SK-N-SH (cell line): ENCODE measurements around the gene ABCA9. TPM values are rescaled to one million over a fixed set of nuclear protein-coding genes. Genes with fewer than 3 reads are reported as not detected.

ENCODE experiments used
- CTCF ChIA-PET: fragments of 300-600, 350-600 bp; formaldehyde crosslinking; extraction: SDS; loops from one replicate; lab custom pipeline; 2021; lab: Yijun Ruan, JAX
- POLR2A ChIA-PET: fragments of 350-600 bp; sonication (Branson Sonifier 250); formaldehyde crosslinking; extraction: SDS; loops from one replicate; lab custom pipeline; 2020; ENCODE audit warnings: antibody characterized with exemption, inconsistent platforms; lab: Yijun Ruan, JAX
- DNase-seq: peaks from one replicate; pipeline ENCODE4 v3.0.0; 2012
- H2AFZ ChIP-seq: fragments of 200-600 bp; sonication (generic); 2 replicates; pipeline ENCODE4 v1.8.1; 2016; ENCODE audit warnings: antibody characterized with exemption, mild to moderate bottlenecking, low read depth
- H3F3A ChIP-seq: fragments of 200-600 bp; sonication (generic); replicated peaks from 2 replicates; pipeline ENCODE3; 2016; ENCODE audit warnings: antibody characterized with exemption, mild to moderate bottlenecking; ENCODE audit not compliant: insufficient read depth
- H3K27ac ChIP-seq, 2 experiments: fragments of 200-500 bp in 1 of 2; fragments of 200-600 bp in 1 of 2; sonication (Bioruptor generic) in 1 of 2; sonication (generic), shearing (Covaris generic) in 1 of 2; 2 replicates each; pipeline versions ENCODE4 v1.5.1 to v1.6.1; 2014 to 2016; ENCODE audit warnings: low read depth in 2 of 2, inconsistent platforms in 1 of 2, low read length in 1 of 2, mild to moderate bottlenecking in 1 of 2, mixed read lengths in 1 of 2
- H3K27me3 ChIP-seq: fragments of 200-600 bp; sonication (generic), shearing (Covaris generic); 2 replicates; pipeline ENCODE4 v1.6.1; 2016; ENCODE audit warnings: mixed run types; ENCODE audit not compliant: insufficient read depth
- H3K36me3 ChIP-seq, 2 experiments: fragments of 200-500 bp in 1 of 2; fragments of 200-600 bp in 1 of 2; sonication (Bioruptor generic) in 1 of 2; sonication (generic) in 1 of 2; replicated peaks in 1 of 2; 2 replicates each; pipeline versions ENCODE3 to v1.5.1; 2014 to 2016; ENCODE audit warnings: low read length in 1 of 2, mild to moderate bottlenecking in 1 of 2; ENCODE audit not compliant: insufficient read depth in 2 of 2, control insufficient read depth in 1 of 2
- H3K4me1 ChIP-seq, 2 experiments: fragments of 200-500 bp in 1 of 2; fragments of 200-600 bp in 1 of 2; sonication (Bioruptor generic) in 1 of 2; sonication (generic), shearing (Covaris generic) in 1 of 2; 2 replicates each; pipeline versions ENCODE4 v1.5.1 to v1.6.1; 2014 to 2016; ENCODE audit warnings: low read depth in 1 of 2, low read length in 1 of 2, mixed run types in 1 of 2; ENCODE audit not compliant: insufficient read depth in 2 of 2, control insufficient read depth in 1 of 2
- H3K4me2 ChIP-seq: fragments of 200-600 bp; sonication (generic), shearing (Covaris generic); 2 replicates; pipeline ENCODE4 v1.6.1; 2017; ENCODE audit warnings: mixed run types
- H3K4me3 ChIP-seq, 2 experiments: fragments of 200-500 bp in 1 of 2; fragments of 200-600 bp in 1 of 2; sonication (Bioruptor generic) in 1 of 2; sonication (generic), shearing (Covaris generic) in 1 of 2; 2 replicates each; pipeline versions ENCODE4 v1.5.1 to v1.8.1; 2014 to 2016; ENCODE audit warnings: low read depth in 2 of 2, inconsistent platforms in 1 of 2, low read length in 1 of 2, mild to moderate bottlenecking in 1 of 2, mixed read lengths in 1 of 2, moderate library complexity in 1 of 2
- H3K79me2 ChIP-seq: fragments of 200-600 bp; sonication (generic); 2 replicates; pipeline ENCODE4 v1.8.1; 2017; ENCODE audit warnings: mild to moderate bottlenecking; ENCODE audit not compliant: insufficient read depth
- H3K9ac ChIP-seq: fragments of 200-600 bp; sonication (generic); 2 replicates; pipeline ENCODE4 v1.6.1; 2017; ENCODE audit warnings: mixed run types
- H3K9me2 ChIP-seq: fragments of 200-600 bp; sonication (generic); 2 replicates; pipeline ENCODE4 v1.6.1; 2017; ENCODE audit warnings: mixed run types
- H3K9me3 ChIP-seq: fragments of 200-600 bp; sonication (generic); 2 replicates; pipeline ENCODE4 v1.6.1; 2017; ENCODE audit warnings: mixed run types, mild to moderate bottlenecking, moderate library complexity
- H4K20me1 ChIP-seq: fragments of 200-600 bp; sonication (generic); 2 replicates; pipeline ENCODE4 v1.6.1; 2017; ENCODE audit warnings: mild to moderate bottlenecking, mixed run types; ENCODE audit not compliant: insufficient read depth
- EP300 ChIP-seq, 2 experiments: IDR thresholded peaks; 2 replicates each; pipeline versions ENCODE4 v1.4.0 to v1.6.1; 2012; ENCODE audit warnings: borderline replicate concordance in 1 of 2, low read depth in 1 of 2, low read length in 1 of 2
- EZH2phosphoT487 ChIP-seq: fragments of 200-600 bp; sonication (generic); IDR thresholded peaks from 2 replicates; pipeline ENCODE4 v1.6.1; 2017; ENCODE audit warnings: low read depth, mixed run types, mild to moderate bottlenecking, antibody characterized with exemption, moderate library complexity, borderline replicate concordance
- FOSL2 ChIP-seq: IDR thresholded peaks from 2 replicates; pipeline ENCODE4 v1.4.0; 2012; ENCODE audit warnings: low read depth, mild to moderate bottlenecking, moderate library complexity, borderline replicate concordance
- FOXM1 ChIP-seq: IDR thresholded peaks from 2 replicates; pipeline ENCODE4 v1.4.0; 2012; ENCODE audit warnings: low read depth, mild to moderate bottlenecking
- MEF2A ChIP-seq: IDR thresholded peaks from 2 replicates; pipeline ENCODE4 v1.4.0; 2012; ENCODE audit warnings: low read depth, borderline replicate concordance
- MXI1 ChIP-seq: IDR thresholded peaks from 2 replicates; pipeline ENCODE4 v1.6.1; 2012; ENCODE audit warnings: mild to moderate bottlenecking, low read depth, low read length, improper control_type of control experiment
- RAD21 ChIP-seq: IDR thresholded peaks from 2 replicates; pipeline ENCODE4 v1.6.1; 2012; ENCODE audit warnings: mild to moderate bottlenecking, low read length
- RCOR1 ChIP-seq: fragments of 150-350 bp; IDR thresholded peaks from 2 replicates; pipeline ENCODE4 v1.6.1; 2017; ENCODE audit warnings: antibody characterized with exemption, low read length
- RFX5 ChIP-seq: IDR thresholded peaks from 2 replicates; pipeline ENCODE4 v1.6.1; 2012; ENCODE audit warnings: mild to moderate bottlenecking, improper control_type of control experiment, low read length
- TCF12 ChIP-seq: IDR thresholded peaks from 2 replicates; pipeline ENCODE4 v1.4.0; 2012
- TEAD4 ChIP-seq: IDR thresholded peaks from 2 replicates; pipeline ENCODE4 v1.4.0; 2012; ENCODE audit warnings: mild to moderate bottlenecking, borderline replicate concordance; ENCODE audit not compliant: insufficient read depth
- WGBS: methylation state at CpG from one replicate; pipeline ENCODE4 v1.1.6; 2017; ENCODE audit warnings: low lambda C conversion rate; 5-methylcytosine and 5-hydroxymethylcytosine counted together
- polyA plus RNA-seq, 3 experiments: library from polyadenylated mRNA; depleted of rRNA; stranded (reverse); fragments of >200 nt; gene quantifications; 2 replicates each; pipeline ENCODE4 v1.2.3, GENCODE V29; 2012
- TF ChIP-seq, protein P1 (sequence below): fragments of 150-350 bp; IDR thresholded peaks from 2 replicates; pipeline ENCODE4 v1.6.1; 2016; ENCODE audit warnings: mild to moderate bottlenecking, low read depth, low read length
- TF ChIP-seq, protein P2 (sequence below): IDR thresholded peaks from 2 replicates; pipeline ENCODE4 v1.4.0; 2012; ENCODE audit warnings: low read depth, borderline replicate concordance
- TF ChIP-seq, protein P3 (sequence below): IDR thresholded peaks from 2 replicates; pipeline ENCODE4 v1.4.0; 2012; ENCODE audit warnings: low read depth, borderline replicate concordance
- TF ChIP-seq, protein P4 (sequence below): IDR thresholded peaks from 2 replicates; pipeline ENCODE4; 2012
- TF ChIP-seq, protein P5 (sequence below): fragments of 200-600 bp; sonication (generic); IDR thresholded peaks from 2 replicates; pipeline ENCODE4 v1.6.1; 2017; ENCODE audit warnings: antibody characterized with exemption, mild to moderate bottlenecking, moderate library complexity
- TF ChIP-seq, protein P6 (sequence below): fragments of 150-350 bp; IDR thresholded peaks from 2 replicates; pipeline ENCODE4 v1.6.1; 2017; ENCODE audit warnings: antibody characterized with exemption, low read length, low read depth, borderline replicate concordance

The ABCA9 gene
- polyA plus RNA-seq, 1 of the 3 experiments (the other 2 are of a cell fraction) = 0.07 TPM

DNA sequence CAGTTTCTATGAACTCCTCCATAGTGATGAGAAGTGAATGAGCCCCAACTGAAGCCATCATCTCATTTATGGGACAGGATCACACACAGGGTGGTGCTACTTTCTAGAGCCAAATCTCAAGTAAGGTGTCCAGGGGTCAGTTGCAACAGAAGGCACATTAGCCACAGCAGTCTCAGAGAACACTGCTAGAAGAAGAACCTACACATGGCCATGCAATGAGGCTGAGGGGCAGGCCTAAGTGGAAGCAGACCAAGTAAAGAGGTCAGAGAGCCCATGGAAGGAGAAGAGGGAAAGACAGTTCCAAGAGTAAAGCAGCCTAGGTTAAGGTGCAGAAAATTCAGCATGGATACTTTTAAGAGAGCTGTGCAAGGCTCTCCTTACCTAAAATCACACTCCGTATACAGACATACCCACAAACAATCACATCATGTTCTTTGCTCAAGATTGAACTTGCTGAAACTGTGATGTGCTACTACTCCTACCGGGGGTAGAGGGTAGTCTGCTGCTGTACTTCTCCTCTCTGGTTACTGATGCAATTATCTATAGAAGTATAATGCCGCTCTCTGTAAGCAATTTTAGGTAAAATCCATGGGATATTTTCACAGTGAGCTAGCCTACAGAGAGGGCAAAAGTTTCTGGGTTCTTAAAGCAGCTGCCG lies 107.3 kb downstream of the ABCA9 start:
- POLR2A ChIA-PET = no interaction called here
- 32% methylated on average over 4 of the region's 4 CpGs for WGBS
- Histone ChIP-seq H3K27me3 (no peaks in the 10 kb centered on the region; the same call in 1 of the 2 replicates), H3F3A (no peaks in the 10 kb centered on the region), H3K27ac (no peak overlapping the region), H3K4me3 (no peak overlapping the region), H4K20me1 (no peaks in the 10 kb centered on the region), H3K9ac (no peak overlapping the region), H3K4me2 (no peak overlapping the region), H2AFZ (no peak overlapping the region), H3K9me2 (no peaks in the 10 kb centered on the region), H3K4me1 (no peaks in the 10 kb centered on the region), H3K9me3 (no peaks in the 10 kb centered on the region), H3K79me2 (no peaks in the 10 kb centered on the region), H3K36me3 (no peaks in the 10 kb centered on the region)
- TF ChIP-seq, protein P1, sequence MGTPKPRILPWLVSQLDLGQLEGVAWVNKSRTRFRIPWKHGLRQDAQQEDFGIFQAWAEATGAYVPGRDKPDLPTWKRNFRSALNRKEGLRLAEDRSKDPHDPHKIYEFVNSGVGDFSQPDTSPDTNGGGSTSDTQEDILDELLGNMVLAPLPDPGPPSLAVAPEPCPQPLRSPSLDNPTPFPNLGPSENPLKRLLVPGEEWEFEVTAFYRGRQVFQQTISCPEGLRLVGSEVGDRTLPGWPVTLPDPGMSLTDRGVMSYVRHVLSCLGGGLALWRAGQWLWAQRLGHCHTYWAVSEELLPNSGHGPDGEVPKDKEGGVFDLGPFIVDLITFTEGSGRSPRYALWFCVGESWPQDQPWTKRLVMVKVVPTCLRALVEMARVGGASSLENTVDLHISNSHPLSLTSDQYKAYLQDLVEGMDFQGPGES = no peak
- no peak for TF ChIP-seq MEF2A
- no peak for TF ChIP-seq TEAD4
- TF ChIP-seq MXI1 = no peak
- no peak for TF ChIP-seq FOSL2
- TF ChIP-seq, protein P2, sequence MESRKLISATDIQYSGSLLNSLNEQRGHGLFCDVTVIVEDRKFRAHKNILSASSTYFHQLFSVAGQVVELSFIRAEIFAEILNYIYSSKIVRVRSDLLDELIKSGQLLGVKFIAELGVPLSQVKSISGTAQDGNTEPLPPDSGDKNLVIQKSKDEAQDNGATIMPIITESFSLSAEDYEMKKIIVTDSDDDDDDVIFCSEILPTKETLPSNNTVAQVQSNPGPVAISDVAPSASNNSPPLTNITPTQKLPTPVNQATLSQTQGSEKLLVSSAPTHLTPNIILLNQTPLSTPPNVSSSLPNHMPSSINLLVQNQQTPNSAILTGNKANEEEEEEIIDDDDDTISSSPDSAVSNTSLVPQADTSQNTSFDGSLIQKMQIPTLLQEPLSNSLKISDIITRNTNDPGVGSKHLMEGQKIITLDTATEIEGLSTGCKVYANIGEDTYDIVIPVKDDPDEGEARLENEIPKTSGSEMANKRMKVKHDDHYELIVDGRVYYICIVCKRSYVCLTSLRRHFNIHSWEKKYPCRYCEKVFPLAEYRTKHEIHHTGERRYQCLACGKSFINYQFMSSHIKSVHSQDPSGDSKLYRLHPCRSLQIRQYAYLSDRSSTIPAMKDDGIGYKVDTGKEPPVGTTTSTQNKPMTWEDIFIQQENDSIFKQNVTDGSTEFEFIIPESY = no peak
- no peak for TF ChIP-seq EZH2phosphoT487
- TF ChIP-seq RCOR1 = no peak
- TF ChIP-seq FOXM1 = no peak
- no peak for TF ChIP-seq RAD21
- TF ChIP-seq, protein P3, sequence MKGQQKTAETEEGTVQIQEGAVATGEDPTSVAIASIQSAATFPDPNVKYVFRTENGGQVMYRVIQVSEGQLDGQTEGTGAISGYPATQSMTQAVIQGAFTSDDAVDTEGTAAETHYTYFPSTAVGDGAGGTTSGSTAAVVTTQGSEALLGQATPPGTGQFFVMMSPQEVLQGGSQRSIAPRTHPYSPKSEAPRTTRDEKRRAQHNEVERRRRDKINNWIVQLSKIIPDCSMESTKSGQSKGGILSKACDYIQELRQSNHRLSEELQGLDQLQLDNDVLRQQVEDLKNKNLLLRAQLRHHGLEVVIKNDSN = no peak
- TF ChIP-seq, protein P4, sequence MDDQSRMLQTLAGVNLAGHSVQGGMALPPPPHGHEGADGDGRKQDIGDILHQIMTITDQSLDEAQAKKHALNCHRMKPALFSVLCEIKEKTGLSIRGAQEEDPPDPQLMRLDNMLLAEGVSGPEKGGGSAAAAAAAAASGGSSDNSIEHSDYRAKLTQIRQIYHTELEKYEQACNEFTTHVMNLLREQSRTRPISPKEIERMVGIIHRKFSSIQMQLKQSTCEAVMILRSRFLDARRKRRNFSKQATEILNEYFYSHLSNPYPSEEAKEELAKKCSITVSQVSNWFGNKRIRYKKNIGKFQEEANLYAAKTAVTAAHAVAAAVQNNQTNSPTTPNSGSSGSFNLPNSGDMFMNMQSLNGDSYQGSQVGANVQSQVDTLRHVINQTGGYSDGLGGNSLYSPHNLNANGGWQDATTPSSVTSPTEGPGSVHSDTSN = no peak
- TF ChIP-seq, protein P5, sequence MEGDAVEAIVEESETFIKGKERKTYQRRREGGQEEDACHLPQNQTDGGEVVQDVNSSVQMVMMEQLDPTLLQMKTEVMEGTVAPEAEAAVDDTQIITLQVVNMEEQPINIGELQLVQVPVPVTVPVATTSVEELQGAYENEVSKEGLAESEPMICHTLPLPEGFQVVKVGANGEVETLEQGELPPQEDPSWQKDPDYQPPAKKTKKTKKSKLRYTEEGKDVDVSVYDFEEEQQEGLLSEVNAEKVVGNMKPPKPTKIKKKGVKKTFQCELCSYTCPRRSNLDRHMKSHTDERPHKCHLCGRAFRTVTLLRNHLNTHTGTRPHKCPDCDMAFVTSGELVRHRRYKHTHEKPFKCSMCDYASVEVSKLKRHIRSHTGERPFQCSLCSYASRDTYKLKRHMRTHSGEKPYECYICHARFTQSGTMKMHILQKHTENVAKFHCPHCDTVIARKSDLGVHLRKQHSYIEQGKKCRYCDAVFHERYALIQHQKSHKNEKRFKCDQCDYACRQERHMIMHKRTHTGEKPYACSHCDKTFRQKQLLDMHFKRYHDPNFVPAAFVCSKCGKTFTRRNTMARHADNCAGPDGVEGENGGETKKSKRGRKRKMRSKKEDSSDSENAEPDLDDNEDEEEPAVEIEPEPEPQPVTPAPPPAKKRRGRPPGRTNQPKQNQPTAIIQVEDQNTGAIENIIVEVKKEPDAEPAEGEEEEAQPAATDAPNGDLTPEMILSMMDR = no peak
- TF ChIP-seq RFX5 = no peak
- no peak for TF ChIP-seq TCF12
- no peak for TF ChIP-seq EP300 (IDR thresholded peaks at IDR 0.05; ENCODE audit: borderline replicate concordance in 1 of 2, low read depth in 1 of 2, low read length in 1 of 2)
- TF ChIP-seq, protein P6, sequence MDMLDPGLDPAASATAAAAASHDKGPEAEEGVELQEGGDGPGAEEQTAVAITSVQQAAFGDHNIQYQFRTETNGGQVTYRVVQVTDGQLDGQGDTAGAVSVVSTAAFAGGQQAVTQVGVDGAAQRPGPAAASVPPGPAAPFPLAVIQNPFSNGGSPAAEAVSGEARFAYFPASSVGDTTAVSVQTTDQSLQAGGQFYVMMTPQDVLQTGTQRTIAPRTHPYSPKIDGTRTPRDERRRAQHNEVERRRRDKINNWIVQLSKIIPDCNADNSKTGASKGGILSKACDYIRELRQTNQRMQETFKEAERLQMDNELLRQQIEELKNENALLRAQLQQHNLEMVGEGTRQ = no peak
- no peak for DNase-seq
- CTCF ChIA-PET = interaction anchor here (0.6 to 0.9 kb wide), 2 partner anchors 12 to 682 kb away, joined by 3 read pairs; no protein-coding TSS in a partner anchor
